DLD1 (cell line): ENCODE data around the gene TMEM201.

Source experiments
- in situ Hi-C: cut with HindIII; loops from 2 replicates; pipeline ENCODE4 v1.10.0; 2017; ENCODE audit warnings: low sequenced_read_pairs

TMEM201 gene

GRCh38 chr1:9588551-9589143, at the start of gene TMEM201:
Gene TMEM201 (plus strand): TSS chr1:9588911. CDS start chr1:9588931, 20 bp downstream.
- in situ Hi-C loops, result no loop called here

GRCh38 chr1:9539165-9539828, 49.4 kb upstream of the TMEM201 start, which contains the start of gene SLC25A33:
Gene SLC25A33 (plus strand): TSS chr1:9539465. CDS start chr1:9539692, 227 bp downstream.
- in situ Hi-C loops, result no loop called here

- in situ Hi-C loops, result no loop called here
These were observed 48.7 kb upstream of the TMEM201 start for GRCh38 chr1:9539829-9540550.

GRCh38 chr1:9542430-9542829, 46.3 kb upstream of the TMEM201 start:
- in situ Hi-C loops, result no loop called here

- in situ Hi-C loops, result no loop called here
These were observed 43.8 kb upstream of the TMEM201 start for GRCh38 chr1:9544926-9545325.

- in situ Hi-C loops, result loop anchor here (10.0 to 25.0 kb wide), 2 partner anchors 55 to 288 kb away; no protein-coding TSS in a partner anchor
These were observed 38.7 kb upstream of the TMEM201 start for GRCh38 chr1:9549955-9550546.

- in situ Hi-C loops, result loop anchor here (10.0 to 25.0 kb wide), 2 partner anchors 57 to 290 kb away; no protein-coding TSS in a partner anchor
These were observed 36.7 kb upstream of the TMEM201 start for GRCh38 chr1:9551984-9552383.

- in situ Hi-C loops, result loop anchor here (10.0 to 25.0 kb wide), 2 partner anchors 59 to 291 kb away; no protein-coding TSS in a partner anchor
These were observed 35.0 kb upstream of the TMEM201 start for GRCh38 chr1:9553736-9554144.

GRCh38 chr1:9555942-9556341, 32.8 kb upstream of the TMEM201 start:
- in situ Hi-C loops, result loop anchor here (10.0 to 25.0 kb wide), 2 partner anchors 61 to 294 kb away; no protein-coding TSS in a partner anchor

GRCh38 chr1:9557624-9558023, 31.1 kb upstream of the TMEM201 start:
- in situ Hi-C loops, result loop anchor here (10.0 to 25.0 kb wide), 2 partner anchors 63 to 295 kb away; no protein-coding TSS in a partner anchor

- in situ Hi-C loops, result loop anchor here (10.0 to 25.0 kb wide), 2 partner anchors 64 to 296 kb away; no protein-coding TSS in a partner anchor
These were observed 30.3 kb upstream of the TMEM201 start for GRCh38 chr1:9558271-9558945.

- in situ Hi-C loops, result loop anchor here (10.0 to 25.0 kb wide), 2 partner anchors 64 to 297 kb away; no protein-coding TSS in a partner anchor
These were observed 29.7 kb upstream of the TMEM201 start for GRCh38 chr1:9558946-9559545.

- in situ Hi-C loops, result loop anchor here (10.0 to 25.0 kb wide), 2 partner anchors 65 to 297 kb away; no protein-coding TSS in a partner anchor
These were observed 29.0 kb upstream of the TMEM201 start for GRCh38 chr1:9559673-9560072.

GRCh38 chr1:9560090-9560489, 28.6 kb upstream of the TMEM201 start:
- in situ Hi-C loops, result loop anchor here (25.0 kb wide), 1 partner anchor 298 kb away; no protein-coding TSS in a partner anchor

- in situ Hi-C loops, result loop anchor here (25.0 kb wide), 1 partner anchor 299 kb away; no protein-coding TSS in a partner anchor
These were observed 27.3 kb upstream of the TMEM201 start for GRCh38 chr1:9561429-9561828.

- in situ Hi-C loops, result loop anchor here (25.0 kb wide), 1 partner anchor 307 kb away; no protein-coding TSS in a partner anchor
These were observed 19.4 kb upstream of the TMEM201 start for GRCh38 chr1:9569267-9569666.

- in situ Hi-C loops, result loop anchor here (25.0 kb wide), 1 partner anchor 309 kb away; no protein-coding TSS in a partner anchor
These were observed 17.7 kb upstream of the TMEM201 start for GRCh38 chr1:9570886-9571529.

- in situ Hi-C loops, result loop anchor here (25.0 kb wide), 1 partner anchor 311 kb away; no protein-coding TSS in a partner anchor
These were observed 15.0 kb upstream of the TMEM201 start for GRCh38 chr1:9573723-9574122.

- in situ Hi-C loops, result no loop called here
These were observed 13.2 kb upstream of the TMEM201 start for GRCh38 chr1:9575486-9575885.
